ENCODE results near the gene PPP4C. TPM values are rescaled to one million over a fixed set of nuclear protein-coding genes. Genes with fewer than 3 reads are reported as not detected.

PPP4C gene
- total and polyA plus RNA-seq, 2 donors from 2014 or later = 78.8 to 107 TPM

- H3K27ac ChIP-seq (ENCODE audit: low read depth in 2 of 2, low read length in 2 of 2) = no peak overlapping the region
- H3K27me3 ChIP-seq (ENCODE audit: control insufficient read depth, insufficient read depth, low read length) = no peaks in the 10 kb centered on the region
- FAIRE-seq (no peak), DNase-seq (no peak)
- no peak for TF ChIP-seq CTCF (IDR thresholded peaks at IDR 0.05; ENCODE audit: borderline replicate concordance, extremely low read depth, insufficient read depth)
- no peak overlapping the region for H3K9ac ChIP-seq (ENCODE audit: low read length in 3 of 3)
- H3K4me3 ChIP-seq (ENCODE audit: low read length in 3 of 3) = no peak overlapping the region
- peaks cover 0 to 21% (median 15%) of the 10 kb centered on the region in 3 donors for H3K36me3 ChIP-seq (ENCODE audit: control insufficient read depth in 2 of 3, insufficient read depth in 3 of 3, low read length in 3 of 3)
- intact Hi-C loops (cut with DNase I) = no loop called here
- H3K4me1 ChIP-seq (ENCODE audit: control insufficient read depth in 2 of 3, insufficient read depth in 2 of 3, low read depth in 1 of 3, low read length in 3 of 3) = peaks cover 0 to 6% (median 4%) of the 10 kb centered on the region in 3 donors
- no peaks in the 10 kb centered on the region for H3K9me3 ChIP-seq (ENCODE audit: control insufficient read depth in 2 of 3, insufficient read depth in 1 of 3, low read length in 3 of 3)
Measured at GRCh38 chr16:30087181-30087898, 11.5 kb downstream of the PPP4C start.

- Histone ChIP-seq H3K4me3 (ENCODE audit: low read length in 3 of 3) (no peak overlapping the region), H3K4me1 (ENCODE audit: control insufficient read depth in 2 of 3, insufficient read depth in 2 of 3, low read depth in 1 of 3, low read length in 3 of 3) (peaks cover 0 to 12% (median 5%) of the 10 kb centered on the region in 3 donors), H3K36me3 (ENCODE audit: control insufficient read depth in 2 of 3, insufficient read depth in 3 of 3, low read length in 3 of 3) (peaks cover 0 to 13% (median 9%) of the 10 kb centered on the region in 3 donors), H3K27ac (ENCODE audit: low read depth in 2 of 2, low read length in 2 of 2) (no peak overlapping the region), H3K9me3 (ENCODE audit: control insufficient read depth in 2 of 3, insufficient read depth in 1 of 3, low read length in 3 of 3) (no peaks in the 10 kb centered on the region), H3K27me3 (ENCODE audit: control insufficient read depth, insufficient read depth, low read length) (no peaks in the 10 kb centered on the region), H3K9ac (ENCODE audit: low read length in 3 of 3) (no peak overlapping the region)
- FAIRE-seq = no peak
- TF ChIP-seq CTCF (IDR thresholded peaks at IDR 0.05; ENCODE audit: borderline replicate concordance, extremely low read depth, insufficient read depth) = no peak
- intact Hi-C loops (cut with DNase I) = no loop called here
- no peak for DNase-seq
Measured at GRCh38 chr16:30088237-30088831, 12.5 kb downstream of the PPP4C start.

- FAIRE-seq (no peak), DNase-seq (no peak)
- peaks cover 0 to 15% (median 5%) of the 10 kb centered on the region in 3 donors for H3K4me1 ChIP-seq (ENCODE audit: control insufficient read depth in 2 of 3, insufficient read depth in 2 of 3, low read depth in 1 of 3, low read length in 3 of 3)
- no peak for TF ChIP-seq CTCF (IDR thresholded peaks at IDR 0.05; ENCODE audit: borderline replicate concordance, extremely low read depth, insufficient read depth)
- H3K27me3 ChIP-seq (ENCODE audit: control insufficient read depth, insufficient read depth, low read length) = no peaks in the 10 kb centered on the region
- H3K27ac ChIP-seq (ENCODE audit: low read depth in 2 of 2, low read length in 2 of 2) = no peak overlapping the region
- no peak overlapping the region for H3K4me3 ChIP-seq (ENCODE audit: low read length in 3 of 3)
- peaks cover 1 to 10% (median 6%) of the 10 kb centered on the region in 3 donors for H3K36me3 ChIP-seq (ENCODE audit: control insufficient read depth in 2 of 3, insufficient read depth in 3 of 3, low read length in 3 of 3)
- no peak overlapping the region for H3K9ac ChIP-seq (ENCODE audit: low read length in 3 of 3)
- intact Hi-C loops (cut with DNase I) = no loop called here
- H3K9me3 ChIP-seq (ENCODE audit: control insufficient read depth in 2 of 3, insufficient read depth in 1 of 3, low read length in 3 of 3) = no peaks in the 10 kb centered on the region
Measured at GRCh38 chr16:30088832-30089624, 13.2 kb downstream of the PPP4C start.

Data from kidney (tissue), 14 donors.